SK-N-MC (cell line): Measurements from ENCODE around the gene LDAH.

Experiments
- DNase-seq: peaks from one replicate; pipeline ENCODE4 v3.0.0-alpha.2; 2011; ENCODE audit warnings: low read depth, low spot score
- H3K27ac ChIP-seq: fragments of 200-600 bp; sonication (generic); 2 replicates; pipeline ENCODE4 v1.5.1; 2016; ENCODE audit warnings: mixed run types
- H3K36me3 ChIP-seq: fragments of 200-600 bp; sonication (generic); 2 replicates; pipeline ENCODE4 v1.6.1; 2017; ENCODE audit warnings: antibody characterized with exemption, low read length, mixed read lengths; ENCODE audit not compliant: insufficient read depth
- H3K4me3 ChIP-seq: fragments of 200-600 bp; sonication (generic); 2 replicates; pipeline ENCODE4 v1.5.1; 2016
- H3K9ac ChIP-seq: fragments of 200-600 bp; sonication (generic); 2 replicates; pipeline ENCODE4 v1.8.0; 2017; ENCODE audit warnings: mixed run types, mixed read lengths; ENCODE audit not compliant: insufficient read length
- H3K9me3 ChIP-seq: fragments of 200-600 bp; sonication (generic); 2 replicates; pipeline ENCODE4 v1.6.1; 2017; ENCODE audit warnings: low read depth, mild to moderate bottlenecking, antibody characterized with exemption, low read length, moderate library complexity, mixed read lengths
- EZH2 ChIP-seq: fragments of 200-600 bp; sonication (generic); IDR thresholded peaks from one replicate; pipeline ENCODE4 v1.6.1; 2017; ENCODE audit warnings: antibody characterized with exemption
- FOXP2 ChIP-seq: optimal IDR thresholded peaks from 2 replicates; pipeline ENCODE3; 2011; ENCODE audit warnings: mild to moderate bottlenecking, moderate library complexity; ENCODE audit not compliant: insufficient read depth; ENCODE audit errors: extremely low read length, control extremely low read depth
- POLR2AphosphoS5 ChIP-seq: IDR thresholded peaks from 2 replicates; pipeline ENCODE4 v1.6.1; 2012; ENCODE audit warnings: mild to moderate bottlenecking, low read depth, low read length, borderline replicate concordance

The LDAH gene

DNA sequence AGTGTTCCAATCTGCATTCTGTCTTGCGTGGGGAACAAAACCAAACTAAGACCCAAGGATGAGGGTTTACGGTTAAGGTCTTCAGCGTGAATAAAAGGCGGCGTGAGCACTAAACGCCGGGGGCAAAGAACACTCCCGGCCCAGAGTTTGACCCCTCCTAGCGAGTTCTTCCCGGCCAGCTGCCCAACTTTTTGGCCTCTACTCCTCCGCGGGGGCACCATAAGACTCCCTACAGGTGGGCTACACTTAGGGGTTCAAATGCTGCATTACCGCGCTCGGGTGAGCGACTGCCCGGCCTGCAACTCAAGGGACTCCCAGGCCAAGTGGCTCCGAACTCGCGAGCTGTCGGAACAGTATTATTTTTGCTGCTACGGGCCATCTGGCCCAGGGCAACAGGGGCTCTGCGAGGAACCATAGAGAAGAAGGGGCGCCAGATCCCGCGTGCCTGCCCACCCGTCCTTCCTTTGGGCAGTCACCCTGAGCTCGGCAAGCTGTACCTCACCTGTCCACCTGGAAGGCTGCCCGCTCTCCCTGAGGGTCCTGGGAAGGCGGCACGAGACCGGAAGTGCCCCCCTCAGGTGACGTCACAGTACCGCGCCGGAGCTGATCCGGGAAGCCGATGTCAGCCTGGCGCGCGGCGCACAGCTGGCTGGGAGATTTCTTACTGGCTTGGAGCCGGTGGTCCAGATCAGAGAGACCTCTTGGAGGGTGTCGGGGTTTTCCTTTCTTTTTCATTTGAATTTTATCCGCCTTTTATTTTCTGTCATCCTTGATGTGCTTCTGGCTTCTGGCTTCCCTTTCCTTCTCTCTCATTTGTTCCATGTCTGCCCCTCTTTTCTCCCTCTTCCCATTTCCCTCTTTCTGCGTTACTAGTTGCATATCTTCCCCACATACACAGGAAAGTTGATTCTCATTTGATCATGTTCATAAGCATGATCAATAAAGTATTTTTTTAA is at the start of gene LDAH:
Gene LDAH (minus strand): TSS at position 567 of the 956 bp plus-strand sequence. CDS start 21,638 bp downstream, outside the sequence.
- Histone ChIP-seq H3K9ac (peak within 1 kb of the TSS; percentile 97), H3K9me3 (no peaks in the 10 kb centered on the region), H3K36me3 (no peaks in the 10 kb centered on the region), H3K27ac (peak within 1 kb of the TSS; percentile 78), H3K4me3 (peak within 1 kb of the TSS; percentile 93)
- DNase-seq: peak; percentile 18
- TF ChIP-seq EZH2 (no peak), POLR2AphosphoS5 (peak; percentile 78)

DNA sequence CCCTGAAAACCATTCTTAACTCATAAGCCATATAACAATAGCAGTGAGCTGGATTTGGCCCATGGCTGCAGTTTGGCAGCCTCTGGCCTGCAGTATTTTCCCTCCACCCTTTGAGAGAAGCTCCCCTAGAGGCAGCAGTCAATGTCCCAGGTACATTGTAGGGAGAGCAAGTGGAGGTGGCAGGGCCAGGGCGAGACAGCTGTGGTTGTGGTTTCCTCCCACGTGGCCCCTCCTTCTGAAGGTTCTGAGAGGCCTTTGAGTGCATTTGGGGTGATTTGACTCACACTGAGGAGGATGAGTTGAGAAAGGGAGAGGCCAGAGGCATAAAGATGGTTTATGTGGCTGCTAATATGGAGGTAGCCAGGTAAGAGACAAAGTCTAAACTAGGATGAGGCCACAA is 45.5 kb upstream of the LDAH start:
- no peak overlapping the region for H3K27ac ChIP-seq
- TF ChIP-seq EZH2 (no peak), FOXP2 (no peak), POLR2AphosphoS5 (no peak)
- no peaks in the 10 kb centered on the region for H3K9me3 ChIP-seq
- H3K9ac ChIP-seq: no peak overlapping the region
- no peak overlapping the region for H3K4me3 ChIP-seq
- H3K36me3 ChIP-seq: no peaks in the 10 kb centered on the region
- no peak for DNase-seq

- no peak for DNase-seq
- H3K36me3 ChIP-seq: no peaks in the 10 kb centered on the region
Observed at GRCh38 chr2:20862850-20863249, 39.9 kb upstream of the LDAH start.

GRCh38 chr2:20855456-20855855 is 32.6 kb upstream of the LDAH start:
- Histone ChIP-seq H3K4me3 (no peak overlapping the region), H3K9ac (no peak overlapping the region), H3K27ac (no peak overlapping the region), H3K36me3 (no peaks in the 10 kb centered on the region), H3K9me3 (no peaks in the 10 kb centered on the region)
- no peak for DNase-seq
- TF ChIP-seq EZH2 (no peak), FOXP2 (no peak), POLR2AphosphoS5 (no peak)

More at GRCh38 chr2:20862850-20863249, 39.9 kb upstream of the LDAH start:
- Histone ChIP-seq H3K9me3 (no peaks in the 10 kb centered on the region), H3K4me3 (no peak overlapping the region), H3K27ac (no peak overlapping the region), H3K9ac (no peak overlapping the region)
- no peak for TF ChIP-seq EZH2
- TF ChIP-seq POLR2AphosphoS5: no peak
- no peak for TF ChIP-seq FOXP2

DNA sequence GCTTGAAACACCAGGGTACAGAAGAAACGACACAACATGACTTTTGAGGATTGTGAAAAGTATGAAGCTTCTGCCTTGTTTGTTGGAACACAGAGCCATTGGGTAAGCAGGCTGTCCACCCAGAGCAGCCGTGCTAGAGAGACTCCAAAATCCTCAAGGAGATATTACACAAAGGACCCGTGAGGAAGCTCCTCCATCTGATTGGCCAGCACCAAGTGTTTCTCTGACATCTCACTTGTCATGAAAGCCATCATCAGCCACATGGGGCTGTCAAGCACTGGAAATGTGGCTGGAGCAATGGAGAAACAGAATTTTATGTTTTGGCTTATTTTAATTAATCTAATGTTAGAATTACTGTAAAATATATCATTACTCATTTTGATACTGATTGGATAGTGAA is 29.8 kb upstream of the LDAH start:
- DNase-seq: no peak
- Histone ChIP-seq H3K9ac (no peak overlapping the region), H3K4me3 (no peak overlapping the region), H3K36me3 (no peaks in the 10 kb centered on the region), H3K27ac (no peak overlapping the region), H3K9me3 (no peaks in the 10 kb centered on the region)
- TF ChIP-seq FOXP2 (no peak), EZH2 (no peak), POLR2AphosphoS5 (no peak)

- TF ChIP-seq EZH2 (no peak), FOXP2 (no peak), POLR2AphosphoS5 (no peak)
- no peak overlapping the region for H3K9ac ChIP-seq
- H3K9me3 ChIP-seq: no peaks in the 10 kb centered on the region
- no peak overlapping the region for H3K4me3 ChIP-seq
- H3K36me3 ChIP-seq: no peaks in the 10 kb centered on the region
- H3K27ac ChIP-seq: no peak overlapping the region
- DNase-seq: no peak
Observed at GRCh38 chr2:20852139-20852538, 29.2 kb upstream of the LDAH start.

DNA sequence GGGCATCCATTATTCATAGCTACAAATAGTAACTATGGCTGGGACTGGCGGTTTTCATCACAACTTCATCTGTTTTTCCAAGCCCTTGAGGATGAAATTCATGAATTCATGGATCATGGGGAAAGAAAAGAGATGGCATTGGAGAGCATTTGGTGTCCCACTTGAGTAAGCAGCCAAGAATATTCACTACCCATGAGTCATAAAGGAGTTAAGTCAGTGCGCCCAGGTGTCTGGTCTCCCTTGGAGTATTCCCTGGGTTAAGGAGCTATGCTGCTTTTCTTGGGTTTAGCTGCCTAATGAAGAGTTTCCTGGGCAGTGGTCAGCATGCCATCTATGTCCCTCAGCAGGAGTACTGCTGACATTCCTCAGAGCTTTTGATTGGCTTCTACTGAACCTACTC is 21.3 kb upstream of the LDAH start:
- H3K36me3 ChIP-seq: no peaks in the 10 kb centered on the region
- H3K9me3 ChIP-seq: no peaks in the 10 kb centered on the region
- H3K9ac ChIP-seq: no peak overlapping the region
- no peak for DNase-seq
- no peak overlapping the region for H3K27ac ChIP-seq
- no peak overlapping the region for H3K4me3 ChIP-seq
- no peak for TF ChIP-seq FOXP2
- TF ChIP-seq EZH2: no peak
- no peak for TF ChIP-seq POLR2AphosphoS5

DNA sequence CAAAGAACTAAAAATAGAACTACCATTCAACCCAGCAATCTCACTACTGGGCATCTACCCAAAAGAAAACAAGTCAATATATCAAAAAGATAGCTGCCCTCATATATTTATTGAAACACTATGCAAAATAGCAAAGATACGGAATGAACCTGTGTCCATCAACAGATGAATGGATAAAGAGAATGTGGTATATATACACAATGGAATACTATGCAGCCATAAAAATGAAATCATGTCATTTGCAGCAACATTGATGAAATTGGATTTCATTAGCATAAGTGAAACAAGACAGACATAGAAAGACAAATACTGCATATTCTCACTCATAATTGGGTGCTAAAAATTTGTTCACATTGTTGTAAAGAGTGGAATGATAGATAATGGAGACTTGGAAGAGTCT is 16.2 kb upstream of the LDAH start:
- TF ChIP-seq EZH2: no peak
- no peak for TF ChIP-seq POLR2AphosphoS5
- TF ChIP-seq FOXP2: no peak
- no peak overlapping the region for H3K4me3 ChIP-seq
- H3K27ac ChIP-seq: no peak overlapping the region
- no peaks in the 10 kb centered on the region for H3K36me3 ChIP-seq
- no peak for DNase-seq
- H3K9ac ChIP-seq: no peak overlapping the region
- H3K9me3 ChIP-seq: no peaks in the 10 kb centered on the region

GRCh38 chr2:20838016-20838415 is 15.1 kb upstream of the LDAH start:
- no peak for DNase-seq
- Histone ChIP-seq H3K9ac (no peak overlapping the region), H3K9me3 (no peaks in the 10 kb centered on the region), H3K4me3 (no peak overlapping the region), H3K36me3 (no peaks in the 10 kb centered on the region), H3K27ac (no peak overlapping the region)
- TF ChIP-seq FOXP2 (no peak), EZH2 (no peak), POLR2AphosphoS5 (no peak)

- no peak for DNase-seq
- Histone ChIP-seq H3K27ac (no peak overlapping the region), H3K36me3 (no peaks in the 10 kb centered on the region), H3K4me3 (no peak overlapping the region), H3K9me3 (no peaks in the 10 kb centered on the region), H3K9ac (no peak overlapping the region)
- TF ChIP-seq FOXP2 (no peak), POLR2AphosphoS5 (no peak), EZH2 (no peak)
Observed at GRCh38 chr2:20836521-20836920, 13.6 kb upstream of the LDAH start.
